Activated CD8-positive, alpha-beta T cell treated with anti-CD3 and anti-CD28 coated beads for 36 hours (primary cell): ENCODE measurements around the gene STARD7. TPM values are rescaled to one million over a fixed set of nuclear protein-coding genes. Genes with fewer than 3 reads are reported as not detected.

Source experiments
- ATAC-seq: fragments of 200-7000 bp; cut with Tn5 transposase; one replicate; pipeline ENCODE4 v1.10.0; 2021; ENCODE audit warnings: mild to moderate bottlenecking, moderate library complexity
- CTCF ChIA-PET: fragments of 350-600 bp; sonication (Branson Sonifier 250); formaldehyde crosslinking; loops from one replicate; lab custom pipeline; 2021; ENCODE audit warnings: antibody characterized with exemption; lab: Charles Lee
- POLR2A ChIA-PET: fragments of 350-600 bp; sonication (Branson Sonifier 250); formaldehyde crosslinking; loops from one replicate; lab custom pipeline; 2021; ENCODE audit warnings: antibody characterized with exemption; lab: Charles Lee
- DNase-seq: peaks from one replicate; pipeline ENCODE4 v3.0.0-alpha.2; 2020
- H3K27ac Mint-ChIP-seq: one replicate; pipeline ENCODE4 v1.8.0; 2021; ENCODE audit warnings: mild to moderate bottlenecking, mixed read lengths
- H3K27me3 Mint-ChIP-seq: one replicate; pipeline ENCODE4 v1.8.0; 2021; ENCODE audit warnings: mixed read lengths
- H3K36me3 Mint-ChIP-seq: one replicate; pipeline ENCODE4 v1.8.0; 2021; ENCODE audit warnings: low read depth, mixed read lengths
- H3K4me1 Mint-ChIP-seq: one replicate; pipeline ENCODE4 v1.8.0; 2021; ENCODE audit warnings: low read depth, mixed read lengths
- H3K4me3 Mint-ChIP-seq: one replicate; pipeline ENCODE4 v1.8.0; 2021; ENCODE audit warnings: mild to moderate bottlenecking, moderate library complexity, mixed read lengths
- H3K9me3 Mint-ChIP-seq: one replicate; pipeline ENCODE4 v1.8.0; 2021; ENCODE audit warnings: mixed read lengths
- intact Hi-C: fragments of 100-400 bp; cut with micrococcal nuclease; formaldehyde crosslinking; loops from one replicate; pipeline ENCODE4 v1.10.0; 2022
- total RNA-seq, 2 experiments: library from RNA; stranded (reverse); gene quantifications; one replicate each; pipeline ENCODE4 v1.2.3, GENCODE V29; 2021
- TF ChIP-seq, protein P1 (sequence below): fragments of 200-600 bp; IDR thresholded peaks from one replicate; pipeline ENCODE4 v1.8.0; 2022; ENCODE audit warnings: antibody characterized with exemption, mild to moderate bottlenecking

The STARD7 gene
- total RNA-seq, 2 experiments from 2014 or later = 145 to 149 TPM

DNA sequence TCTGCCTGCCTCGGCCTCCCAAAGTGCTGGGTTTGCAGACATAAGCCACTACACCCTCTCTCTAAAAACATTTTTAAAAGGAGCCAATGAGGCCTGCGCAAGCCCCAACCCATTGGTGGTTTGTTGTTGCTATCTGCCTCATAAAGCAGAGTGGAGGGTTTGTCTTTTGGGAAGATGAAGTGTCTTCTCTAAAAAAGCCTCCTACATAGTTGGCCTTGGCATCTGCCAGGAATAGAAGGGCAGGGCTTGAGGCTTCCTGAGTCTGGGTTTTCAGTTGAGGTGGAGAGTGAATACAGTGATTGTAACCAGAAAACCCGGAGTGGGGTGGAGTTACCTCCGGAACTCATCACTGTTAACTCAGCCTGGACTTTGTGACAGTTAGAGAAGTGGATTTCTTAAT is 5.9 kb upstream of the STARD7 start:
- no peaks in the 10 kb centered on the region for H3K27me3 Mint-ChIP-seq
- no peak overlapping the region for H3K27ac Mint-ChIP-seq
- TF ChIP-seq, protein P1, sequence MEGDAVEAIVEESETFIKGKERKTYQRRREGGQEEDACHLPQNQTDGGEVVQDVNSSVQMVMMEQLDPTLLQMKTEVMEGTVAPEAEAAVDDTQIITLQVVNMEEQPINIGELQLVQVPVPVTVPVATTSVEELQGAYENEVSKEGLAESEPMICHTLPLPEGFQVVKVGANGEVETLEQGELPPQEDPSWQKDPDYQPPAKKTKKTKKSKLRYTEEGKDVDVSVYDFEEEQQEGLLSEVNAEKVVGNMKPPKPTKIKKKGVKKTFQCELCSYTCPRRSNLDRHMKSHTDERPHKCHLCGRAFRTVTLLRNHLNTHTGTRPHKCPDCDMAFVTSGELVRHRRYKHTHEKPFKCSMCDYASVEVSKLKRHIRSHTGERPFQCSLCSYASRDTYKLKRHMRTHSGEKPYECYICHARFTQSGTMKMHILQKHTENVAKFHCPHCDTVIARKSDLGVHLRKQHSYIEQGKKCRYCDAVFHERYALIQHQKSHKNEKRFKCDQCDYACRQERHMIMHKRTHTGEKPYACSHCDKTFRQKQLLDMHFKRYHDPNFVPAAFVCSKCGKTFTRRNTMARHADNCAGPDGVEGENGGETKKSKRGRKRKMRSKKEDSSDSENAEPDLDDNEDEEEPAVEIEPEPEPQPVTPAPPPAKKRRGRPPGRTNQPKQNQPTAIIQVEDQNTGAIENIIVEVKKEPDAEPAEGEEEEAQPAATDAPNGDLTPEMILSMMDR = no peak
- ChIA-PET CTCF (no interaction called here), POLR2A (interaction anchor here (0.7 kb wide), 1 partner anchor 23 kb away, joined by 3 read pairs; no protein-coding TSS in a partner anchor)
- DNase-seq = no peak
- peaks cover 7% of the 10 kb centered on the region for H3K4me1 Mint-ChIP-seq
- H3K9me3 Mint-ChIP-seq = no peaks in the 10 kb centered on the region
- no peak overlapping the region for H3K4me3 Mint-ChIP-seq
- H3K36me3 Mint-ChIP-seq = no peaks in the 10 kb centered on the region
- intact Hi-C loops = no loop called here
- no peak for ATAC-seq

DNA sequence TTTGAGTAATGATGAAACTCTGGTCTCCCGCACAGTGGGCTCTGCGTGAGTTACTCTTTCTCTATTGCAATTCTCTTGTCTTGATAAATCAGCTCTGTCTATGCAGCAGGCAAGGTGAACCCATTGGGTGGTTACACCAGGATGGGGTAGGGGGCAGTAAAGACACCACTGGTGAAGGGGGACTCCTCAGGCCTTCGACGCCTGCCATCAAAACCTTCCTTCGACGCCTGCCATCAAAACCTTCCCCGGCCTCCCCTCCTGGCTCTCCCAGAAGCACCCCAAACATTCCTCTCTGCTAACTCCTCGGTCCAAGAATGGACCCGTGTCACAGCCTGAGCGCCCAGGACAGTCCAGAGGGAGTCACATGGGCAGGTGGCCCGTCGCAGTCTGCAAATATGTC is 4.8 kb upstream of the STARD7 start:
- Mint-ChIP-seq H3K9me3 (no peaks in the 10 kb centered on the region), H3K4me1 (peaks cover 9% of the 10 kb centered on the region), H3K27ac (no peak overlapping the region), H3K4me3 (no peak overlapping the region), H3K27me3 (no peaks in the 10 kb centered on the region), H3K36me3 (no peaks in the 10 kb centered on the region)
- ChIA-PET CTCF (no interaction called here), POLR2A (interaction anchor here (0.6 to 1.1 kb wide), 2 partner anchors 11 to 20 kb away, joined by 3 to 4 read pairs; no protein-coding TSS in a partner anchor)
- TF ChIP-seq, protein P1 = no peak
- ATAC-seq (no peak), DNase-seq (no peak)
- intact Hi-C loops = no loop called here

DNA sequence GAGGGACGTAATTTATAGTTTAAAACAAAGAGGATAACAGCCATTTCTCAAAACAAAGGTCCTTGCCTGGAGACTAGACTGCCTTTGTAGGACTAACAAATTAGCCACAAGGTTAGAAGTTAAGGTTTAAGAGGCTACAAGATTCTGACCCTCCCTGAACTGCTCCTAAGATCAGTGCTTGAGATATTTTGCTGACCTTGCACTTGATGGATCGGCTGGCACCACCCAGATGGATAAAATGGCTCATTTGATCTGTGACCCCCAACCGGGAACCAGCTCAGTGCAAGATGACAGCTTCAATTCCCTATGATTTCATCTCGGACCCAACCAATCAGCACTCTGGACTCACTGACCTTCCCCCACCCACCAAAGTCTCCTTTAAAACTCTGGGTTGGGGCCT is 3.7 kb upstream of the STARD7 start:
- no peak overlapping the region for H3K27ac Mint-ChIP-seq
- POLR2A ChIA-PET = no interaction called here
- H3K9me3 Mint-ChIP-seq = no peaks in the 10 kb centered on the region
- DNase-seq (no peak), ATAC-seq (no peak)
- no peaks in the 10 kb centered on the region for H3K27me3 Mint-ChIP-seq
- TF ChIP-seq, protein P1 = no peak
- H3K4me3 Mint-ChIP-seq = no peak overlapping the region
- H3K4me1 Mint-ChIP-seq = peaks cover 9% of the 10 kb centered on the region
- peaks cover 5% of the 10 kb centered on the region for H3K36me3 Mint-ChIP-seq
- intact Hi-C loops = no loop called here
- CTCF ChIA-PET = no interaction called here

GRCh38 chr2:96209729-96210085 is 1.1 kb upstream of the STARD7 start:
- Mint-ChIP-seq H3K27me3 (no peaks in the 10 kb centered on the region), H3K4me3 (peak overlapping the region; percentile 89), H3K9me3 (no peaks in the 10 kb centered on the region), H3K27ac (peak overlapping the region; percentile 91), H3K36me3 (peaks cover 27% of the 10 kb centered on the region), H3K4me1 (peaks cover 33% of the 10 kb centered on the region)
- intact Hi-C loops = no loop called here
- no peak for ATAC-seq
- POLR2A ChIA-PET = interaction anchor here (0.6 to 2.4 kb wide), 21 partner anchors 8 to 318 kb away, joined by 3 to 13 read pairs (median 6); partner anchors contain the start of gene CIAO1
- TF ChIP-seq, protein P1 = no peak
- CTCF ChIA-PET = interaction anchor here (0.7 kb wide), 1 partner anchor 93 kb away, joined by 3 read pairs; no protein-coding TSS in a partner anchor
- no peak for DNase-seq

GRCh38 chr2:96209011-96209728 is 543 bp upstream of the STARD7 start:
- TF ChIP-seq, protein P1 = no peak
- DNase-seq (no peak), ATAC-seq (no peak)
- ChIA-PET POLR2A (interaction anchor here (0.6 to 2.4 kb wide), 31 partner anchors 7 to 324 kb away, joined by 3 to 13 read pairs (median 5); partner anchors contain the start of genes ASTL and CIAO1), CTCF (interaction anchor here (0.7 to 1.5 kb wide), 5 partner anchors 18 to 216 kb away, joined by 3 to 12 read pairs (median 4); partner anchors contain the start of genes CIAO1 and TMEM127)
- intact Hi-C loops = no loop called here
- Mint-ChIP-seq H3K4me3 (peak overlapping the region; percentile 89), H3K27me3 (no peaks in the 10 kb centered on the region), H3K36me3 (peaks cover 30% of the 10 kb centered on the region), H3K4me1 (peaks cover 37% of the 10 kb centered on the region), H3K9me3 (no peaks in the 10 kb centered on the region), H3K27ac (peak overlapping the region; percentile 91)
